Stomach (tissue), 4 donors: Measurements from ENCODE around the gene TBC1D14.

Experiments used
- POLR2A ChIP-seq, 4 donors: fragments of 450-650 bp; IDR thresholded peaks; one replicate each; pipeline ENCODE4 v1.6.1; 2016; ENCODE audit warnings: antibody characterized with exemption in 4 of 4, control low read depth in 2 of 4, mild to moderate bottlenecking in 1 of 4, moderate library complexity in 1 of 4
- TF ChIP-seq, protein P1 (sequence below), 7 experiments: fragments of 450-650 bp in 4 of 7; fragments of 200-600 bp in 3 of 7; sonication (generic) in 3 of 7; IDR thresholded peaks; one replicate each; pipeline ENCODE4 v1.5.1; 2016 to 2019; ENCODE audit warnings: antibody characterized with exemption in 7 of 7, control low read depth in 2 of 7, mild to moderate bottlenecking in 1 of 7

DNA sequence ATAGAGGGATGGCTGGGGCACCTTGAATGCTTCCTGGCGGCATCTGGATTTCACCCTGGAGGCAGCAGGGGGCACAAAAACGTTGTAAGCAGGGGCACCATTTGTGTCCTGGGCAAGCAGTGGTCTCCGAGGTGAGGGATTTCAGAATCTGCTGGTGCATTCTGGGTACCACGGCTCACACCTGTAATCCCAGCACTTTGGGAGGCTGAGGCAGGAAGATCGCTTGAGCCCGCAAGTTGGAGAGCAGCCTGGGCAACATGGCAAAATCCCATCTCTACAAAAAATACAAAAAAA is 16.8 kb upstream of the TBC1D14 start:
- TF ChIP-seq, protein P1, sequence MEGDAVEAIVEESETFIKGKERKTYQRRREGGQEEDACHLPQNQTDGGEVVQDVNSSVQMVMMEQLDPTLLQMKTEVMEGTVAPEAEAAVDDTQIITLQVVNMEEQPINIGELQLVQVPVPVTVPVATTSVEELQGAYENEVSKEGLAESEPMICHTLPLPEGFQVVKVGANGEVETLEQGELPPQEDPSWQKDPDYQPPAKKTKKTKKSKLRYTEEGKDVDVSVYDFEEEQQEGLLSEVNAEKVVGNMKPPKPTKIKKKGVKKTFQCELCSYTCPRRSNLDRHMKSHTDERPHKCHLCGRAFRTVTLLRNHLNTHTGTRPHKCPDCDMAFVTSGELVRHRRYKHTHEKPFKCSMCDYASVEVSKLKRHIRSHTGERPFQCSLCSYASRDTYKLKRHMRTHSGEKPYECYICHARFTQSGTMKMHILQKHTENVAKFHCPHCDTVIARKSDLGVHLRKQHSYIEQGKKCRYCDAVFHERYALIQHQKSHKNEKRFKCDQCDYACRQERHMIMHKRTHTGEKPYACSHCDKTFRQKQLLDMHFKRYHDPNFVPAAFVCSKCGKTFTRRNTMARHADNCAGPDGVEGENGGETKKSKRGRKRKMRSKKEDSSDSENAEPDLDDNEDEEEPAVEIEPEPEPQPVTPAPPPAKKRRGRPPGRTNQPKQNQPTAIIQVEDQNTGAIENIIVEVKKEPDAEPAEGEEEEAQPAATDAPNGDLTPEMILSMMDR (IDR thresholded peaks at IDR 0.05), result no peak
- no peak for TF ChIP-seq POLR2A (IDR thresholded peaks at IDR 0.05)
